SH-SY5Y (cell line): ENCODE results near the gene APOBEC3H.

Source experiments
- GATA2 ChIP-seq: IDR thresholded peaks from 2 replicates; pipeline ENCODE4 v1.6.1; 2011; ENCODE audit warnings: mild to moderate bottlenecking, low read depth, low read length
- GATA3 ChIP-seq: IDR thresholded peaks from 2 replicates; pipeline ENCODE4 v1.6.1; 2011; ENCODE audit warnings: low read depth, mild to moderate bottlenecking, low read length, moderate library complexity

APOBEC3H gene

DNA sequence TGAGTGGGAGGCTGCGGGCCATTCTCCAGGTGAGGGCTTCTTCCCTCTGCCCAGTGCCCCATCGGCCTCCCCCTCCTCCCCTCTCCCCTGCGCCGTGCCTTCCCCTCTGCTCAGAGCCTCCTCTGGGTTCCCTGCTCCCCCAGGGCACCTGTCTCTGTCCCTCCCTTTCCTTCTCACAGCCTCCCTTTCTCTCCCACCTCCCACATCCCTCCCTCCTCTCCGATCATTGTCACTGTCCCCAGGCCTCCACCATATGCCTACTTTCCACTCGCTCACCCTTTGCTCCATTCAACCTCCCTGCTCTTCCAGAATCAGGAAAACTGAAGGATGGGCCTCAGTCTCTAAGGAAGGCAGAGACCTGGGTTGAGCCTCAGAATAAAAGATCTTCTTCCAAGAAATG, 9.9 kb upstream of the APOBEC3H start:
- no peak for TF ChIP-seq GATA3
- no peak for TF ChIP-seq GATA2

DNA sequence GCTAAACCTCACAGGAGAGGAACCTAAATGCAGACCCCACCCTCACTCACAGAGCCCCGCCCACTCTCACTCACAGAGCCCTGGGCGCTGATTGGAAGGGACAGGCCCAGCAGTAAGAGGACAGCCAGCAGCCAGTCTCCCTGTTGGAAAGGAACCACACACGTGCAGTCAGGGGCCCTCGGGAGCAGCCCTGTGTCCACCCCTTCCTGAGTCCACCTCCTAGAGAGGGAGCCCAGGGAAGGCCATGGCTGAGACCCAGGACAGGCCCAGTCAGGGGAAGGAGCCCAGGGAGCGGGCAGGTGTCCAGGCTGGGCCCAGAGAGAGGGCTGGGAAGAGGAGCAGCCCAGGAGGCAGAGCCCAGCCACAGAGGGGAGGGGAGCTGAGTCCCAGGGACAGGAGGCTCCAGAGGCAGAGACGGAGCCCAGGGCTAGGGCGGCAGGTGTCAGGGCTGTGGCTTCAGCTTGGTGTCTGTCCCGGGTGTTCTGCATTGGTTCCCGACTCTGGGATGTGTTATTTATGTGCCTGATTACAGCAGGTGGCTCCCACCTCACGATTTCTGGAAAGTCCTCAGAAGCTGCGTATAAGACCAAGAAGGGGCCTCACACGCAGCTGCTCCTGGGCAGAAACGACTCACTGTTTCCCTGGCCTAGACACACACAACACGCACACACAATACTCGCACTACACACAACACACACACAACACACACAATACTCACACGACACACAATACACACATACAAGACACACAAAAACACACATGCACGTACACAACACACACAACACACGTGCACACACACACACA, 9.0 kb upstream of the APOBEC3H start:
- TF ChIP-seq GATA3 (no peak), GATA2 (no peak)

- TF ChIP-seq GATA2 = no peak
Observed at GRCh38 chr22:39088685-39089032, 8.4 kb upstream of the APOBEC3H start.

DNA sequence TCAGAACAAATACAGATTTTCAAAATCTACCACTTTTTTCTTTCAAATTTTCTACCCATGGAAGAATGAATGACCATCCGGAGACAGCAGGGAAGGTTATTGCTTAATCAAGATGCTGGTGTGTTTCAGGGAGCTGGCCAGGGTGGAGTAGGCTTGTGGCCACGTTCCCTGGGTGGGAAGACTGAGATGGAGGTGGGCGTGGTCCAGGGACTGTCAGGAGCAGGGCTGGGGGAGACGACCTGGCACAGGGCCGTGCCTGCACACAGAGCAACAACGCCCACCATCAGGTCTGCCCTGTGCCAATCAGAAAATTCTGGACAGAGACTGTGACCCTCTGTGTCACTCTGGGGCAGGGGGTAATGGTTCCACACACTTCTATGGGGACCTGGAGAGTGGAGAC, 7.1 kb upstream of the APOBEC3H start:
- TF ChIP-seq GATA3 (no peak), GATA2 (no peak)

DNA sequence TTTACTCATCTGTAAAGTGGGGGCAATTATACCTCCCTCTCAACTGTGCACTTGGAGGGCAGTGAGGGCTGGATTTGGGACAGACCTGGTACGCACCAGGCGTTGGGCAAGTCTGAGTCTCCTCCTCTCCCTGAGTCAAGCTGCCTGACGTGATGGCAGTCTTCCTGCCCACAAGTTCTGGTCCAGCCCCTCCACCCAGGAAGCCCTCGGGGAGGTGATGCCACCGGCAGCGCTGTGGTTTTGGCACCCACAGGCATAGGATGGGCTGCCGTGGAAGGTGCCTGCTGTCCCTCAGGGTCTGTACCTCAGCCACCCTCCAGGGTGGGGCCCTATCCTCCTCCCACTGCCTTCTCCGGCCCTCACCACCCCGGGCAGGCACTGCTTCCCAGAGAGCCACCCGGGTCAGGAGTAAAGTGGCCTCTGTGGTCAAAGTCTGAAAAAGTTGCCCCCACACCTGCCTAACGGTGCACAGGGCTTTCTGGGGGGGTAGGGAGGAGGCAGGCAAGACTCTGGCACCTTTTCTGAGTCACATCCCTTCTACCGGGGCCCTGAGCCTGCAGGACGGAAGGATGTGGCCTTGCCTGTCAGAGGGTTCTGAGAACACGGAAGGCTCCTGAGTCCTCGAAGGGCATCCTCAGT, 6.5 kb upstream of the APOBEC3H start:
- TF ChIP-seq GATA2 (no peak), GATA3 (no peak)

GRCh38 chr22:39091126-39092081, 5.6 kb upstream of the APOBEC3H start:
- TF ChIP-seq GATA3 = no peak

DNA sequence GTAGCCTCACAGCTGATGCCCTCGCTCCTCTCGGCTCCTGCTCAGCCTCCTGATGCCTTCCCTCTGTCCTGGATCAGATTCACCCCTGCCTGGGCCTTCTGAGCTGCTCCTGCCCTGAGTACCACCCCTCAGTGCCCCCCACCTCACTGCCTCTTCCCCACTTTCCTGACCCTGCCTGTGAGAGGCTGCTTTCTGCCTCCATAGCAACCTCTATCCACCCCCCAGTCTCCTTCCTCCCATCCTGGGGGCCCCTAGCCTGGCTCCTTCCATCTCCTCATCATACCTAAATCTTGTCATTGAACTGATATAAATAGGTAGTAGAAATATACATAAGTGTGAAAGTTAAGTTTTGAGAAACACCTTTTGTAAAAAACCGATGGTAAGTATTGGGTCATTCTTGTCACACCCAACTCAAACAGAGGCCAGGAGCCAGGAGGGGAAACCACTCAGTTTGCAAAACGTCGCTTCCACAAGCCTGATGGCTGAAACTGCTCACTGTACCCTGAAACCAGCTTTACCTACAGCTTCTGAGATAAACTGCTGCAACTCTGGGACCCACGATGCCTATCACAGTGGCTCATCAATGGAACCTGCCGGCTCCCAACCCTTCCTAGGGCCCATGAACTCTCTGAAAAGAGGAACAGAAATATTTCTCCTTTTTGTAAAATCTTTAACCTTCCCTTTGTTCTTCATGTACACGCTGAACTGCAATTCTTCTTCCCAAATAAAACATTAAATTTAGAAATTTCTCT, 4.8 kb upstream of the APOBEC3H start:
- TF ChIP-seq GATA2 (no peak), GATA3 (no peak)

DNA sequence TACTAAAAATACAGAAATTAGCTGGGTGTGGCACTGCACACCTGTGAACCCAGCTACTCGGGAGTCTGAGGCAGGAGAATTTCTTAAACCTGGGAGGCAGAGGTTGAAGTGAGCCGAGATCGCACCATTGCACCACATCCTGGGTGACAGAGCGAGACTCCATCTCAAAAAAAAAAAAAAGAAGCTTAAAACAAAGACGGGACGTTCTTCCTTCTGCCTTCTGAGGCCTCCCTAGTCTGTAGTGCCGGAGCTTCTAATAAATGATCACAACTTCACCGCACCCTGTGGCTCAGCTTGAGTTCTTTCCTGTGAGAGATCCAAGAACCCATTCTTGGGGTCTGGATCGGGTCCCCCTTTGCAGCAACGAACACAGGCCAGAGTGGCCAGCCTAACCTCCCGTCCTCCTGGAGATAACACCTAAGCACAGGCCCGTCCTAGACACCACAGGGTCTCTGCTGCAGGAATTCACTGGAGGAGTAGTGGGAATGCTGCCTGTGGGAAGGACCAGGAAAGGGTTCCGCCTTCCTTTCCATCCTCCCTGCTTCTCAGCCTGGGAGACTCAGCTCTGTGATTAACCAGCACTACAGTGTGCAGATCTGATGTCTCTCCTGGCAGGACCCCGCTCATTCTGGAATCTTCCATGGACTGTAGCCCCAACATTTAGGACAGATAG, 2.2 kb upstream of the APOBEC3H start:
- no peak for TF ChIP-seq GATA3
- TF ChIP-seq GATA2 = no peak

DNA sequence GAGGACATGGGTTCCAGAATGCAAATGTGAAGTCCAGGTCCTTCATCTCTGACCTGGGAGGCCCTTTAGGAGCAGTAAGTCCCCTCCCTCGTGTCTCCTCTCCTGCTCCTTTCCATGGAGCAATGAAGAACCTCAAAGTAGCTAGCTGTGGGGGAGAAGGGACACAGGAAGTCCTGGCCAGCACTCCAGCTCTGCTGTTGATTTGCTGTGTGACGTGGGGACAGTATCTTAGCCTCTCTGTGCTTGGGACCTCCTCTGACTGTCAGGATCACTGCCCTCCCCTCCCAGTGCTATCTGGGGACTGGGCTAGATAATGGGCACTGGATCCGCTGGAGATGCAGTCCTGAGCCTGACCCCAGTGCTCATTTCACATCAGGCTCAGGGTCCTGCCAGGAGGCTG, 1.1 kb upstream of the APOBEC3H start:
- TF ChIP-seq GATA2 (no peak), GATA3 (no peak)

DNA sequence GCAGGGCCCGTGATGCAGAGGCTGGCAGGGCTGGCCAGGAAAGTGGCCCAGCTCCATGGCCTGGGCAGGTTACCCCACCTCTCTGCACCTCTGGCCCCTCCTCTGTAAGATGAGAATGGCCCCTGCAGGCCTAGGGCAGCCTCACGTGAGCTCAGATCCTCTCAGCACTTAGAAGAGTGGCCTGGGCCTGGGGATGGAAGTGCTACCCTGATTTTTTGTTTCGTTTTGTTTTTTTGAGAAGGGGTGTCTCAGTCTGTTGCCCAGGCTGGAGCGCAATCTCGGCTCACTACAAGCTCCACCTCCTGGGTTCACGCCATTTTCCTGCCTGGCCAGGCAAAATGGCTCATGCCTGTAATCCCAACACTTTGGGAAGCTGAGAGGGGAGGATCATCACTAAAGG, 982 bp downstream of the APOBEC3H start:
- TF ChIP-seq GATA3 = no peak
- TF ChIP-seq GATA2 = no peak

GRCh38 chr22:39098576-39098975, 1.5 kb downstream of the APOBEC3H start:
- TF ChIP-seq GATA3 = no peak
- no peak for TF ChIP-seq GATA2

GRCh38 chr22:39101226-39101625, 4.2 kb downstream of the APOBEC3H start:
- TF ChIP-seq GATA3 (no peak), GATA2 (no peak)

GRCh38 chr22:39103431-39103830, 6.4 kb downstream of the APOBEC3H start:
- TF ChIP-seq GATA3 (no peak), GATA2 (no peak)
